ENCODE measurements around the gene TRIM29.
"Not testable (repeated sequence)": the region's sequence is repeated elsewhere in the genome, so short reads cannot be mapped to it uniquely, and the experiment has no call there.

The TRIM29 gene

GRCh38 chr11:120172054-120172911 lies 34.4 kb upstream of the TRIM29 start:
- peak; percentile 85 for FAIRE-seq
- DNase-seq (ENCODE audit: insufficient read length, low spot score): peak; percentile 61

- DNase-seq (ENCODE audit: insufficient read length, low spot score) (no peak), FAIRE-seq (no peak)
These were observed 32.9 kb upstream of the TRIM29 start for GRCh38 chr11:120170741-120171261.

GRCh38 chr11:120169981-120170698 lies 32.2 kb upstream of the TRIM29 start:
- FAIRE-seq (no peak), DNase-seq (ENCODE audit: insufficient read length, low spot score) (no peak)

- FAIRE-seq (no peak), DNase-seq (ENCODE audit: insufficient read length, low spot score) (peak; percentile 58)
These were observed 31.2 kb upstream of the TRIM29 start for GRCh38 chr11:120168960-120169681.

- FAIRE-seq (no peak), DNase-seq (ENCODE audit: insufficient read length, low spot score) (no peak)
These were observed 30.4 kb upstream of the TRIM29 start for GRCh38 chr11:120168108-120168959.

- FAIRE-seq (no peak), DNase-seq (ENCODE audit: insufficient read length, low spot score) (no peak)
These were observed 29.7 kb upstream of the TRIM29 start for GRCh38 chr11:120167659-120168058.

GRCh38 chr11:120160436-120160835 lies 22.5 kb upstream of the TRIM29 start:
- FAIRE-seq: no peak
- DNase-seq (ENCODE audit: insufficient read length, low spot score): no peak

GRCh38 chr11:120153221-120153620 lies 15.3 kb upstream of the TRIM29 start:
- DNase-seq (ENCODE audit: insufficient read length, low spot score): no peak
- no peak for FAIRE-seq

GRCh38 chr11:120151536-120151935 lies 13.6 kb upstream of the TRIM29 start:
- DNase-seq (ENCODE audit: insufficient read length, low spot score) (no peak), FAIRE-seq (no peak)

GRCh38 chr11:120149246-120149645 lies 11.3 kb upstream of the TRIM29 start:
- FAIRE-seq (no peak), DNase-seq (ENCODE audit: insufficient read length, low spot score) (no peak)

GRCh38 chr11:120147950-120148270 lies 10.0 kb upstream of the TRIM29 start:
- no peak for DNase-seq (ENCODE audit: insufficient read length, low spot score)
- no peak for FAIRE-seq

- no peak for DNase-seq (ENCODE audit: insufficient read length, low spot score)
- FAIRE-seq: no peak
These were observed 9.4 kb upstream of the TRIM29 start for GRCh38 chr11:120147094-120147949.

GRCh38 chr11:120146413-120147093 lies 8.6 kb upstream of the TRIM29 start:
- no peak for DNase-seq (ENCODE audit: insufficient read length, low spot score)
- FAIRE-seq: no peak

- DNase-seq (ENCODE audit: insufficient read length, low spot score) (no peak), FAIRE-seq (no peak)
These were observed 6.6 kb upstream of the TRIM29 start for GRCh38 chr11:120144501-120144900.

GRCh38 chr11:120143472-120143871 lies 5.6 kb upstream of the TRIM29 start:
- FAIRE-seq; DNase-seq (ENCODE audit: insufficient read length, low spot score): not testable (repeated sequence)

GRCh38 chr11:120142441-120143100 lies 4.7 kb upstream of the TRIM29 start:
- peak; percentile 45 for FAIRE-seq

GRCh38 chr11:120141768-120142423 lies 4.0 kb upstream of the TRIM29 start:
- no peak for DNase-seq (ENCODE audit: insufficient read length, low spot score)
- no peak for FAIRE-seq

More at GRCh38 chr11:120142441-120143100, 4.7 kb upstream of the TRIM29 start:
- DNase-seq (ENCODE audit: insufficient read length, low spot score): no peak

Data from GM19239 (cell line).